ENCODE data around the gene ENDOV. TPM values are rescaled to one million over a fixed set of nuclear protein-coding genes. Genes with fewer than 3 reads are reported as not detected.

ENDOV gene
- total and polyA plus RNA-seq, 8 donors = 18.8 to 49.9 (median 40.6) TPM

- peak in 1 of 4 donors; percentile 69 for DNase-seq
- intact Hi-C loops (cut with DNase I) = no loop called here
- no peak overlapping the region for H3K4me3 ChIP-seq
- peaks cover 0 to 6% of the 10 kb centered on the region in 2 donors for H3K36me3 ChIP-seq
- H3K27me3 ChIP-seq = no peaks in the 10 kb centered on the region
- no peak for ATAC-seq
- peaks cover 0 to 8% of the 10 kb centered on the region in 2 donors for H3K4me1 ChIP-seq
- no peaks in the 10 kb centered on the region for H3K9me3 ChIP-seq
- no peak overlapping the region for H3K27ac ChIP-seq
- TF ChIP-seq CTCF (IDR thresholded peaks at IDR 0.05) = no peak
Observed at GRCh38 chr17:80431246-80432195, 16.6 kb downstream of the ENDOV start.

- intact Hi-C loops (cut with DNase I) = no loop called here
- ATAC-seq = no peak
- peaks cover 0 to 6% of the 10 kb centered on the region in 2 donors for H3K36me3 ChIP-seq
Observed at GRCh38 chr17:80432350-80432955, 17.5 kb downstream of the ENDOV start.

GRCh38 chr17:80432961-80433550 is 18.1 kb downstream of the ENDOV start:
- intact Hi-C loops (cut with DNase I) = no loop called here

More at GRCh38 chr17:80432350-80432955, 17.5 kb downstream of the ENDOV start:
- Histone ChIP-seq H3K27ac (no peak overlapping the region), H3K9me3 (no peaks in the 10 kb centered on the region), H3K4me1 (no peaks in the 10 kb centered on the region), H3K27me3 (no peaks in the 10 kb centered on the region), H3K4me3 (no peak overlapping the region)
- no peak for TF ChIP-seq CTCF (IDR thresholded peaks at IDR 0.05)
- DNase-seq = peak in 1 of 4 donors; percentile 63

GRCh38 chr17:80433916-80434666 is 19.1 kb downstream of the ENDOV start:
- intact Hi-C loops (cut with DNase I) = no loop called here
- H3K9me3 ChIP-seq = no peaks in the 10 kb centered on the region
- no peak for TF ChIP-seq CTCF (IDR thresholded peaks at IDR 0.05)
- H3K27ac ChIP-seq = no peak overlapping the region
- H3K4me3 ChIP-seq = no peak overlapping the region
- H3K27me3 ChIP-seq = no peaks in the 10 kb centered on the region
- no peaks in the 10 kb centered on the region for H3K4me1 ChIP-seq
- ATAC-seq (no peak), DNase-seq (peak in 1 of 4 donors; percentile 59)
- peaks cover 0 to 6% of the 10 kb centered on the region in 2 donors for H3K36me3 ChIP-seq

More at GRCh38 chr17:80432961-80433550, 18.1 kb downstream of the ENDOV start:
- ATAC-seq = no peak
- H3K4me3 ChIP-seq = no peak overlapping the region
- H3K27ac ChIP-seq = no peak overlapping the region
- H3K27me3 ChIP-seq = no peaks in the 10 kb centered on the region
- H3K36me3 ChIP-seq = peaks cover 0 to 6% of the 10 kb centered on the region in 2 donors
- peak in 1 of 4 donors; percentile 43 for DNase-seq
- TF ChIP-seq CTCF (IDR thresholded peaks at IDR 0.05) = no peak
- no peaks in the 10 kb centered on the region for H3K4me1 ChIP-seq
- H3K9me3 ChIP-seq = no peaks in the 10 kb centered on the region

Measured in left lung (tissue), 10 donors.